ENCODE measurements around the gene USP54. TPM values are rescaled to one million over a fixed set of nuclear protein-coding genes. Genes with fewer than 3 reads are reported as not detected.

USP54 gene
- total and polyA plus RNA-seq, 2 of the 13 experiments (the other 11 are each of a cell fraction or from before 2014, with no cell fraction given): 18.1 to 25.0 TPM

GRCh38 chr10:73537288-73537687, 53.9 kb downstream of the USP54 start:
- Histone ChIP-seq H3K79me2 (ENCODE audit: insufficient read depth, low read length) (no peaks in the 10 kb centered on the region), H3K4me2 (ENCODE audit: low read depth, low read length) (no peak overlapping the region), H3K4me1 (ENCODE audit: insufficient read depth, low read length) (no peaks in the 10 kb centered on the region), H2AFZ (ENCODE audit: low read length) (no peak overlapping the region), H3K27ac (ENCODE audit: extremely low read length, insufficient read depth, low read length) (no peak overlapping the region), H3K27me3 (ENCODE audit: control insufficient read depth in 1 of 2, insufficient read depth in 2 of 2, low read length in 2 of 2) (no peaks in the 10 kb centered on the region), H4K20me1 (ENCODE audit: insufficient read depth, low read length) (no peaks in the 10 kb centered on the region), H3K9ac (ENCODE audit: insufficient read depth, low read depth, low read length) (no peak overlapping the region), H3K9me3 (ENCODE audit: low read length) (no peaks in the 10 kb centered on the region), H3K36me3 (replicated peaks in 1 of 2; ENCODE audit: control insufficient read depth in 1 of 2, insufficient read depth in 2 of 2, low read length in 2 of 2) (peaks cover 5 to 28% of the 10 kb centered on the region in 2 experiments; a peak in 4 of 5 replicates), H3K4me3 (replicated peaks in 1 of 3; ENCODE audit: insufficient read depth in 1 of 3, low read depth in 2 of 3, low read length in 3 of 3) (no peak overlapping the region)
- in situ Hi-C loops (cut with HindIII; ENCODE audit: extremely low pct_ligation_motif_present, low pct_unique_long_range_greater_than_20kb): no loop called here
- intact Hi-C loops (cut with micrococcal nuclease; ENCODE audit: unreplicated experiment): no loop called here
- CTCF ChIA-PET (ENCODE audit: low intra/inter-chr PET ratio, low total read pairs): no interaction called here
- no peak for ATAC-seq
- 90% methylated on average over 2 of the region's 2 CpGs for WGBS (ENCODE audit: low lambda C conversion rate)
- no peak for DNase-seq (ENCODE audit: low spot score)
- FAIRE-seq: no peak
- no TSS peak for BruUV-seq (replicated peaks)
- POLR2A ChIA-PET: no interaction called here
- TF ChIP-seq HDAC6 (IDR thresholded peaks at IDR 0.05; ENCODE audit: low read depth, low read length) (no peak), ZNF784 (CRISPR knock-in tag; IDR thresholded peaks at IDR 0.05; ENCODE audit: borderline replicate concordance) (no peak), ZBTB20 (CRISPR knock-in tag; IDR thresholded peaks at IDR 0.05; ENCODE audit: borderline replicate concordance, low read depth) (no peak), KLF9 (CRISPR knock-in tag; IDR thresholded peaks at IDR 0.05; ENCODE audit: low read depth) (no peak), ZIK1 (CRISPR knock-in tag; IDR thresholded peaks at IDR 0.05; ENCODE audit: borderline replicate concordance, low read depth) (no peak), ZNF296 (CRISPR knock-in tag; conservative IDR thresholded peaks at IDR 0.05) (no peak), EHMT2 (IDR thresholded peaks at IDR 0.05; ENCODE audit: borderline replicate concordance, low read depth, low read length) (no peak), ZNF609 (CRISPR knock-in tag; IDR thresholded peaks at IDR 0.05; ENCODE audit: borderline replicate concordance) (no peak), TOPORS (CRISPR knock-in tag; IDR thresholded peaks at IDR 0.05) (no peak)
- TF ChIP-seq, protein P1, sequence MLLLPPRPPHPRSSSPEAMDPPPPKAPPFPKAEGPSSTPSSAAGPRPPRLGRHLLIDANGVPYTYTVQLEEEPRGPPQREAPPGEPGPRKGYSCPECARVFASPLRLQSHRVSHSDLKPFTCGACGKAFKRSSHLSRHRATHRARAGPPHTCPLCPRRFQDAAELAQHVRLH (CRISPR knock-in tag; IDR thresholded peaks at IDR 0.05; ENCODE audit: borderline replicate concordance, low read depth): no peak
- TF ChIP-seq, protein P2, sequence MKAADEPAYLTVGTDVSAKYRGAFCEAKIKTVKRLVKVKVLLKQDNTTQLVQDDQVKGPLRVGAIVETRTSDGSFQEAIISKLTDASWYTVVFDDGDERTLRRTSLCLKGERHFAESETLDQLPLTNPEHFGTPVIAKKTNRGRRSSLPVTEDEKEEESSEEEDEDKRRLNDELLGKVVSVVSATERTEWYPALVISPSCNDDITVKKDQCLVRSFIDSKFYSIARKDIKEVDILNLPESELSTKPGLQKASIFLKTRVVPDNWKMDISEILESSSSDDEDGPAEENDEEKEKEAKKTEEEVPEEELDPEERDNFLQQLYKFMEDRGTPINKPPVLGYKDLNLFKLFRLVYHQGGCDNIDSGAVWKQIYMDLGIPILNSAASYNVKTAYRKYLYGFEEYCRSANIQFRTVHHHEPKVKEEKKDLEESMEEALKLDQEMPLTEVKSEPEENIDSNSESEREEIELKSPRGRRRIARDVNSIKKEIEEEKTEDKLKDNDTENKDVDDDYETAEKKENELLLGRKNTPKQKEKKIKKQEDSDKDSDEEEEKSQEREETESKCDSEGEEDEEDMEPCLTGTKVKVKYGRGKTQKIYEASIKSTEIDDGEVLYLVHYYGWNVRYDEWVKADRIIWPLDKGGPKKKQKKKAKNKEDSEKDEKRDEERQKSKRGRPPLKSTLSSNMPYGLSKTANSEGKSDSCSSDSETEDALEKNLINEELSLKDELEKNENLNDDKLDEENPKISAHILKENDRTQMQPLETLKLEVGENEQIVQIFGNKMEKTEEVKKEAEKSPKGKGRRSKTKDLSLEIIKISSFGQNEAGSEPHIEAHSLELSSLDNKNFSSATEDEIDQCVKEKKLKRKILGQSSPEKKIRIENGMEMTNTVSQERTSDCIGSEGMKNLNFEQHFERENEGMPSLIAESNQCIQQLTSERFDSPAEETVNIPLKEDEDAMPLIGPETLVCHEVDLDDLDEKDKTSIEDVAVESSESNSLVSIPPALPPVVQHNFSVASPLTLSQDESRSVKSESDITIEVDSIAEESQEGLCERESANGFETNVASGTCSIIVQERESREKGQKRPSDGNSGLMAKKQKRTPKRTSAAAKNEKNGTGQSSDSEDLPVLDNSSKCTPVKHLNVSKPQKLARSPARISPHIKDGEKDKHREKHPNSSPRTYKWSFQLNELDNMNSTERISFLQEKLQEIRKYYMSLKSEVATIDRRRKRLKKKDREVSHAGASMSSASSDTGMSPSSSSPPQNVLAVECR (CRISPR knock-in tag; IDR thresholded peaks at IDR 0.05; ENCODE audit: borderline replicate concordance): no peak
